GM19372 (cell line): ENCODE data around the gene ZC3H15.
"Not testable (repeated sequence)": the region's sequence is repeated elsewhere in the genome, so short reads cannot be mapped to it uniquely, and the experiment has no call there.

Source experiments
- ATAC-seq: cut with Tn5 transposase; IDR thresholded peaks from one replicate; pipeline ENCODE4 v1.9.1; 2021; ENCODE audit warnings: mild to moderate bottlenecking, low read depth, moderate library complexity; ENCODE audit not compliant: unreplicated experiment

The ZC3H15 gene

GRCh38 chr2:186486651-186487647 lies 889 bp downstream of the ZC3H15 start:
- no peak for ATAC-seq

GRCh38 chr2:186493564-186494085 lies 7.6 kb downstream of the ZC3H15 start:
- no peak for ATAC-seq

- no peak for ATAC-seq
Measured at GRCh38 chr2:186496401-186496800, 10.3 kb downstream of the ZC3H15 start.

- no peak for ATAC-seq
Measured at GRCh38 chr2:186497928-186498327, 11.9 kb downstream of the ZC3H15 start.

- ATAC-seq: no peak
Measured at GRCh38 chr2:186498834-186499233, 12.8 kb downstream of the ZC3H15 start.

GRCh38 chr2:186503827-186504606 lies 18.0 kb downstream of the ZC3H15 start:
- ATAC-seq: peak; percentile 59

- ATAC-seq: no peak
Measured at GRCh38 chr2:186508263-186508662, 22.2 kb downstream of the ZC3H15 start.

GRCh38 chr2:186515376-186515775 lies 29.3 kb downstream of the ZC3H15 start:
- no peak for ATAC-seq

- no peak for ATAC-seq
Measured at GRCh38 chr2:186516396-186516795, 30.3 kb downstream of the ZC3H15 start.

- no peak for ATAC-seq
Measured at GRCh38 chr2:186517090-186517489, 31.0 kb downstream of the ZC3H15 start.

GRCh38 chr2:186518291-186518690 lies 32.2 kb downstream of the ZC3H15 start:
- no peak for ATAC-seq

- no peak for ATAC-seq
Measured at GRCh38 chr2:186518945-186519344, 32.9 kb downstream of the ZC3H15 start.

- ATAC-seq: not testable (repeated sequence)
Measured at GRCh38 chr2:186521570-186522153, 35.6 kb downstream of the ZC3H15 start.

- no peak for ATAC-seq
Measured at GRCh38 chr2:186522450-186522849, 36.4 kb downstream of the ZC3H15 start.

GRCh38 chr2:186523791-186524190 lies 37.7 kb downstream of the ZC3H15 start:
- ATAC-seq: no peak

GRCh38 chr2:186526281-186526680 lies 40.2 kb downstream of the ZC3H15 start:
- no peak for ATAC-seq

- no peak for ATAC-seq
Measured at GRCh38 chr2:186530314-186530713, 44.3 kb downstream of the ZC3H15 start.

GRCh38 chr2:186531257-186531775 lies 45.3 kb downstream of the ZC3H15 start:
- no peak for ATAC-seq

- no peak for ATAC-seq
Measured at GRCh38 chr2:186532891-186533290, 46.8 kb downstream of the ZC3H15 start.

GRCh38 chr2:186533717-186534116 lies 47.7 kb downstream of the ZC3H15 start:
- no peak for ATAC-seq
